ENCODE results near the gene DOCK2.
A peak's percentile ranks its signal among the peaks of the same experiment; 100 is the strongest.

The DOCK2 gene

GRCh38 chr5:169905017-169905416 lies 267.9 kb downstream of the DOCK2 start:
- DNase-seq (ENCODE audit: low spot score): no peak

GRCh38 chr5:169906745-169907649 lies 269.9 kb downstream of the DOCK2 start:
- peak; percentile 58 for DNase-seq (ENCODE audit: low spot score)

- DNase-seq (ENCODE audit: low spot score): no peak
Observed at GRCh38 chr5:169908864-169909263, 271.8 kb downstream of the DOCK2 start.

GRCh38 chr5:169909945-169910344 lies 272.9 kb downstream of the DOCK2 start:
- no peak for DNase-seq (ENCODE audit: low spot score)

- DNase-seq (ENCODE audit: low spot score): no peak
Observed at GRCh38 chr5:169910393-169910792, 273.3 kb downstream of the DOCK2 start.

- DNase-seq (ENCODE audit: low spot score): no peak
Observed at GRCh38 chr5:169911448-169912212, 274.6 kb downstream of the DOCK2 start.

GRCh38 chr5:169913479-169913878 lies 276.4 kb downstream of the DOCK2 start:
- no peak for DNase-seq (ENCODE audit: low spot score)

- DNase-seq (ENCODE audit: low spot score): peak; percentile 74
Observed at GRCh38 chr5:169914766-169915165, 277.7 kb downstream of the DOCK2 start.

GRCh38 chr5:169917500-169917899 lies 280.4 kb downstream of the DOCK2 start:
- DNase-seq (ENCODE audit: low spot score): no peak

GRCh38 chr5:169918228-169918627 lies 281.2 kb downstream of the DOCK2 start:
- DNase-seq (ENCODE audit: low spot score): no peak

- no peak for DNase-seq (ENCODE audit: low spot score)
Observed at GRCh38 chr5:169920474-169920873, 283.4 kb downstream of the DOCK2 start.

- no peak for DNase-seq (ENCODE audit: low spot score)
Observed at GRCh38 chr5:169921384-169921783, 284.3 kb downstream of the DOCK2 start.

GRCh38 chr5:169921949-169922348 lies 284.9 kb downstream of the DOCK2 start:
- no peak for DNase-seq (ENCODE audit: low spot score)

GRCh38 chr5:169922474-169922873 lies 285.4 kb downstream of the DOCK2 start:
- DNase-seq (ENCODE audit: low spot score): no peak

- DNase-seq (ENCODE audit: low spot score): no peak
Observed at GRCh38 chr5:169923988-169924387, 286.9 kb downstream of the DOCK2 start.

- no peak for DNase-seq (ENCODE audit: low spot score)
Observed at GRCh38 chr5:169933127-169933526, 296.1 kb downstream of the DOCK2 start.

GRCh38 chr5:169933616-169934015 lies 296.5 kb downstream of the DOCK2 start:
- DNase-seq (ENCODE audit: low spot score): no peak

GRCh38 chr5:169934990-169935389 lies 297.9 kb downstream of the DOCK2 start:
- no peak for DNase-seq (ENCODE audit: low spot score)

GRCh38 chr5:169935762-169936161 lies 298.7 kb downstream of the DOCK2 start:
- no peak for DNase-seq (ENCODE audit: low spot score)

- no peak for DNase-seq (ENCODE audit: low spot score)
Observed at GRCh38 chr5:169938439-169938838, 301.4 kb downstream of the DOCK2 start.

- DNase-seq (ENCODE audit: low spot score): no peak
Observed at GRCh38 chr5:169939731-169940130, 302.7 kb downstream of the DOCK2 start.

- DNase-seq (ENCODE audit: low spot score): no peak
Observed at GRCh38 chr5:169941542-169941941, 304.5 kb downstream of the DOCK2 start.

GRCh38 chr5:169942181-169942580 lies 305.1 kb downstream of the DOCK2 start:
- peak; percentile 82 for DNase-seq (ENCODE audit: low spot score)
